HL-60 (cell line): ENCODE measurements around the gene FRRS1.

ENCODE experiments used
- CTCF ChIP-seq: IDR thresholded peaks from one replicate; pipeline ENCODE4 v1.5.1; 2011; ENCODE audit warnings: low read length, control low read depth, inconsistent platforms; ENCODE audit not compliant: insufficient read depth
- GABPA ChIP-seq: IDR thresholded peaks from 2 replicates; pipeline ENCODE4 v1.6.1; 2012; ENCODE audit warnings: low read depth
- POLR2AphosphoS5 ChIP-seq: IDR thresholded peaks from 2 replicates; pipeline ENCODE4 v1.6.1; 2012; ENCODE audit warnings: low read depth
- REST ChIP-seq: IDR thresholded peaks from 2 replicates; pipeline ENCODE4 v1.6.1; 2012; ENCODE audit warnings: low read depth; ENCODE audit not compliant: insufficient replicate concordance

- TF ChIP-seq CTCF (no peak), POLR2AphosphoS5 (no peak), REST (no peak), GABPA (no peak)
Observed at GRCh38 chr1:99737016-99737415, 29.4 kb downstream of the FRRS1 start.
